GM12878 (cell line): ENCODE measurements around the gene PARS2. TPM values are rescaled to one million over a fixed set of nuclear protein-coding genes. Genes with fewer than 3 reads are reported as not detected.

ENCODE experiments used
- ATAC-seq: fragments of 200-7000 bp; cut with Tn5 transposase; 3 replicates; pipeline ENCODE4 v1.9.1; 2020; ENCODE audit warnings: mild to moderate bottlenecking, moderate library complexity
- BruUV-seq: library from RNA; stranded (reverse); fragments of 400-500 nt; replicated peaks from 2 replicates; lab custom pipeline; 2021; lab: Mats Ljungman, UMichigan
- CTCF ChIA-PET: fragments of 300-600 bp; sonication (Branson Sonifier 250); formaldehyde crosslinking; extraction: SDS; loops from one replicate; lab custom pipeline; 2021; ENCODE audit warnings: inconsistent platforms; lab: Yijun Ruan, JAX
- POLR2A ChIA-PET: fragments of 350-600 bp; formaldehyde crosslinking; extraction: SDS; loops from one replicate; lab custom pipeline; 2021; ENCODE audit warnings: inconsistent platforms; lab: Charles Lee
- RAD21 ChIA-PET: fragments of 300-600 bp; sonication (Branson Sonifier 250); formaldehyde crosslinking; loops from one replicate; lab custom pipeline; 2023; ENCODE audit warnings: antibody characterized with exemption; ENCODE audit not compliant: unreplicated experiment; lab: Charles Lee
- SMC1A ChIA-PET: fragments of 300-600 bp; sonication (Branson Sonifier 250); formaldehyde crosslinking; loops from one replicate; lab custom pipeline; 2023; ENCODE audit not compliant: unreplicated experiment, uncharacterized antibody; lab: Charles Lee
- DNase-seq: peaks from one replicate; pipeline ENCODE4 v3.0.0-alpha.2; 2011; ENCODE audit warnings: low read depth, low spot score
- FAIRE-seq: peaks from 3 replicates; lab custom pipeline; 2011; peaks lifted over from hg19 to GRCh38; lab: Jason Lieb, UNC
- H2AFZ ChIP-seq: 2 replicates; pipeline ENCODE4 v1.6.0; 2011; ENCODE audit warnings: low read depth, low read length, control low read depth; ENCODE audit not compliant: control insufficient read depth
- H3K27ac ChIP-seq: 2 replicates; pipeline ENCODE4 v1.5.1; 2011; ENCODE audit warnings: control low read depth; ENCODE audit not compliant: control insufficient read depth, insufficient read depth
- H3K27me3 ChIP-seq, 2 experiments: replicated peaks in 1 of 2; 2 replicates each; pipeline versions ENCODE4 v1.6.0 to v1.6.1; 2011; ENCODE audit warnings: low read length in 1 of 2; ENCODE audit not compliant: control insufficient read depth in 2 of 2, insufficient read depth in 2 of 2
- H3K36me3 ChIP-seq, 2 experiments: 2 replicates each; pipeline ENCODE4 v1.5.1; 2011; ENCODE audit warnings: low read length in 1 of 2; ENCODE audit not compliant: control insufficient read depth in 2 of 2, insufficient read depth in 2 of 2
- H3K4me1 ChIP-seq: 2 replicates; pipeline ENCODE4 v1.6.1; 2011; ENCODE audit warnings: mild to moderate bottlenecking, low read length, moderate library complexity, mixed read lengths; ENCODE audit not compliant: control insufficient read depth, insufficient read depth
- H3K4me2 ChIP-seq: 2 replicates; pipeline ENCODE4 v1.6.0; 2011; ENCODE audit warnings: control low read depth; ENCODE audit not compliant: control insufficient read depth, insufficient read depth
- H3K4me3 ChIP-seq: fragments of 200-600 bp; sonication (generic); 2 replicates; pipeline ENCODE4 v1.5.1; 2016
- H3K79me2 ChIP-seq: 2 replicates; pipeline ENCODE4 v1.6.0; 2011; ENCODE audit warnings: low read length; ENCODE audit not compliant: control insufficient read depth, insufficient read depth
- H3K9ac ChIP-seq: 2 replicates; pipeline ENCODE4 v1.8.0; 2011; ENCODE audit warnings: low read length, control low read depth, mixed read lengths; ENCODE audit not compliant: control insufficient read depth, insufficient read depth
- H3K9me3 ChIP-seq: replicated peaks from 3 replicates; pipeline ENCODE4 v1.5.1; 2011; ENCODE audit warnings: mild to moderate bottlenecking, low read length; ENCODE audit not compliant: control insufficient read depth, insufficient read depth
- H4K20me1 ChIP-seq: 2 replicates; pipeline ENCODE4 v1.6.0; 2011; ENCODE audit not compliant: control insufficient read depth, insufficient read depth
- MEF2B ChIP-seq: fragments of 450-650 bp; IDR thresholded peaks from 2 replicates; pipeline ENCODE4 v1.6.1; 2018; ENCODE audit warnings: mild to moderate bottlenecking, moderate library complexity; ENCODE audit not compliant: partially characterized antibody, poor library complexity, severe bottlenecking
- NBN ChIP-seq: fragments of 450-650 bp; IDR thresholded peaks from 2 replicates; pipeline ENCODE4 v1.6.1; 2016
- ZSCAN29 ChIP-seq: fragments of 450-650 bp; IDR thresholded peaks from 2 replicates; pipeline ENCODE4 v1.6.1; 2017; ENCODE audit warnings: mild to moderate bottlenecking, moderate library complexity
- WGBS: methylation state at CpG from one replicate; pipeline ENCODE4 v1.1.6; 2016; ENCODE audit warnings: low lambda C conversion rate; ENCODE audit not compliant: insufficient replicate concordance, insufficient coverage; ENCODE audit errors: missing lambda C conversion rate; 5-methylcytosine and 5-hydroxymethylcytosine counted together
- in situ Hi-C: fragments of 300-500 bp; cut with MboI; formaldehyde crosslinking; loops from 9 replicates; pipeline ENCODE4 v1.14.3; 2018; ENCODE audit warnings: mixed read lengths
- intact Hi-C: fragments of 100-400 bp; cut with micrococcal nuclease; formaldehyde crosslinking; loops from one replicate; pipeline ENCODE4 v1.14.2; 2022; ENCODE audit not compliant: unreplicated experiment
- polyA plus RNA-seq, 11 experiments: library from polyadenylated mRNA; depleted of rRNA in 4 of 11; unstranded in 6 of 11; stranded (reverse) in 5 of 11; fragments of >200 nt; fragmentation: Nextera tagmentation in 4 of 11; fragmentation: Illumina TruSeq in 1 of 11; extraction: Ambion mirVana in 4 of 11; extraction: Trizol in 1 of 11; gene quantifications; 1 replicate in 1 of 11; 2 replicates in 10 of 11; pipeline versions ENCODE4 v1.2.1 to v1.2.3, GENCODE V29; 2011 to 2016; ENCODE audit warnings: inconsistent platforms in 2 of 11, missing spikeins in 2 of 11, low read depth in 1 of 11
- total RNA-seq, 4 experiments: library from RNA; depleted of rRNA in 3 of 4; stranded (reverse); fragments of >200 nt in 3 of 4; fragmentation: Illumina TruSeq in 1 of 4; extraction: Trizol in 1 of 4; gene quantifications; 2 replicates each; pipeline versions ENCODE4 v1.2.1 to v1.2.3, GENCODE V29; 2013 to 2021
- TF ChIP-seq, protein P1 (sequence below): IDR thresholded peaks from 2 replicates; pipeline ENCODE4 v1.6.1; 2012; ENCODE audit warnings: mild to moderate bottlenecking, low read depth, low read length

The PARS2 gene
- total and polyA plus RNA-seq, 10 of the 15 experiments (the other 5 are each of a cell fraction or from before 2014, with no cell fraction given): 3.7 to 12.2 (median 5.9) TPM

DNA sequence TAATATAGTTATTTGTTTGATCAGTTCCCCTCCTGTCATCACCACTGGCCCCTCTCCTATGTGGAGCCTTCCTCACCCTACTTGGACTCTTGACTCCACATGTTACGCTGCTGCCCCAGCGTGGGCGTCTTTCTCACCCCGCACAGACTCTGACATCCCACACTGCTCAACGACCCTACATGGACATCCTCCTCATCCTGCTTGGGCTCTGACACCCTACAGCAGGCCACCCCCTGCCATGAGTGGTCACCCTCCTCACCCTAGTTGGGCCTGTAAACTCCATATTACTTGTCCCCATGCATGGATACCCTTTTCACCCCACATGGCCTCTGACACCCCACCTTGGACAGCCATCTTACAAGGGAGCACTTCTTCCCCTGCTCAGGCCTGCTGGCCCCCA lies 27.6 kb downstream of the PARS2 start:
- no peak for ATAC-seq
- CTCF ChIA-PET: no interaction called here
- SMC1A ChIA-PET: no interaction called here

More for the DNA sequence above, 27.6 kb downstream of the PARS2 start:
- Histone ChIP-seq H3K9me3 (no peaks in the 10 kb centered on the region), H3K4me3 (no peak overlapping the region), H3K79me2 (no peaks in the 10 kb centered on the region), H3K4me1 (no peaks in the 10 kb centered on the region), H4K20me1 (no peaks in the 10 kb centered on the region), H3K27me3 (no peaks in the 10 kb centered on the region), H3K36me3 (peaks cover 10 to 28% of the 10 kb centered on the region in 2 experiments), H3K4me2 (no peak overlapping the region), H2AFZ (no peak overlapping the region), H3K27ac (no peak overlapping the region), H3K9ac (no peak overlapping the region)
- DNase-seq (no peak), FAIRE-seq (no peak)
- in situ Hi-C loops: no loop called here
- ChIA-PET POLR2A (no interaction called here), RAD21 (no interaction called here)
- intact Hi-C loops: no loop called here
- no peak for TF ChIP-seq NBN
- TF ChIP-seq MEF2B: no peak
- no peak for TF ChIP-seq ZSCAN29
- TF ChIP-seq, protein P1, sequence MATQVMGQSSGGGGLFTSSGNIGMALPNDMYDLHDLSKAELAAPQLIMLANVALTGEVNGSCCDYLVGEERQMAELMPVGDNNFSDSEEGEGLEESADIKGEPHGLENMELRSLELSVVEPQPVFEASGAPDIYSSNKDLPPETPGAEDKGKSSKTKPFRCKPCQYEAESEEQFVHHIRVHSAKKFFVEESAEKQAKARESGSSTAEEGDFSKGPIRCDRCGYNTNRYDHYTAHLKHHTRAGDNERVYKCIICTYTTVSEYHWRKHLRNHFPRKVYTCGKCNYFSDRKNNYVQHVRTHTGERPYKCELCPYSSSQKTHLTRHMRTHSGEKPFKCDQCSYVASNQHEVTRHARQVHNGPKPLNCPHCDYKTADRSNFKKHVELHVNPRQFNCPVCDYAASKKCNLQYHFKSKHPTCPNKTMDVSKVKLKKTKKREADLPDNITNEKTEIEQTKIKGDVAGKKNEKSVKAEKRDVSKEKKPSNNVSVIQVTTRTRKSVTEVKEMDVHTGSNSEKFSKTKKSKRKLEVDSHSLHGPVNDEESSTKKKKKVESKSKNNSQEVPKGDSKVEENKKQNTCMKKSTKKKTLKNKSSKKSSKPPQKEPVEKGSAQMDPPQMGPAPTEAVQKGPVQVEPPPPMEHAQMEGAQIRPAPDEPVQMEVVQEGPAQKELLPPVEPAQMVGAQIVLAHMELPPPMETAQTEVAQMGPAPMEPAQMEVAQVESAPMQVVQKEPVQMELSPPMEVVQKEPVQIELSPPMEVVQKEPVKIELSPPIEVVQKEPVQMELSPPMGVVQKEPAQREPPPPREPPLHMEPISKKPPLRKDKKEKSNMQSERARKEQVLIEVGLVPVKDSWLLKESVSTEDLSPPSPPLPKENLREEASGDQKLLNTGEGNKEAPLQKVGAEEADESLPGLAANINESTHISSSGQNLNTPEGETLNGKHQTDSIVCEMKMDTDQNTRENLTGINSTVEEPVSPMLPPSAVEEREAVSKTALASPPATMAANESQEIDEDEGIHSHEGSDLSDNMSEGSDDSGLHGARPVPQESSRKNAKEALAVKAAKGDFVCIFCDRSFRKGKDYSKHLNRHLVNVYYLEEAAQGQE: no peak
- BruUV-seq: no TSS peak
- 98% methylated on average over 5 of the region's 5 CpGs for WGBS
